ENCODE results near the gene CAPN12. TPM values are rescaled to one million over a fixed set of nuclear protein-coding genes. Genes with fewer than 3 reads are reported as not detected.

The CAPN12 gene
- total RNA-seq, 2 experiments from 2014 or later, result 1.2 to 2.6 TPM

DNA sequence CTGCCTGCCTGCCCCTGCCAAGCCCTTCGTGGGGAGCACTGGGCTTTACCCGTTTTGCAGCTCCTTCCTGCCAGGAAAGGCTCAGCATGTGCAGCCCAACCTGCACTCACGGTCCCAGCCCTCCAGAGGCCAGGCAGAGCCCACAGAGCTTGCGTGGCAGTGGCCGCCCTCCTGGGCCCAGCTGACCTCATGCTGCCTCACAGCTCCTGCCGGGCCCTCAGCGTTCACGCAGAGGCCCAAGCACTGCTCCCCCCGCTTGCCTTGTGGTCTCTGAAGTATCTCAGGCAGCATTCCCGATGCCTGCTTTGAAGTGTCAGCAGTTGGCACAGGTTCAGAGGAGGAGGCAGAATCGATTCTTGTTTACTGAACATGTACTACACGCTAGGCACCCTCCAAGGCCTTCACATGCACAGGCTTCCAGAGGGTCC lies 32.5 kb downstream of the CAPN12 start:
- Histone ChIP-seq H3K36me3 (ENCODE audit: insufficient read depth, low read length) (peaks cover 58% of the 10 kb centered on the region), H3K27ac (ENCODE audit: low read depth, low read length, poor library complexity, severe bottlenecking) (no peak overlapping the region), H3K4me3 (ENCODE audit: low read depth, low read length, poor library complexity, severe bottlenecking) (no peak overlapping the region), H3K79me2 (ENCODE audit: insufficient read depth, low read depth, low read length) (no peaks in the 10 kb centered on the region), H2AFZ (ENCODE audit: low read length) (no peak overlapping the region), H3K9me3 (ENCODE audit: low read length) (no peaks in the 10 kb centered on the region), H3K4me2 (ENCODE audit: low read length) (no peak overlapping the region), H4K20me1 (ENCODE audit: insufficient read depth, low read length) (no peaks in the 10 kb centered on the region), H3K9me2 (ENCODE audit: insufficient read depth, low read length) (no peaks in the 10 kb centered on the region), H3K4me1 (ENCODE audit: insufficient read depth, low read length, poor library complexity, severe bottlenecking) (no peaks in the 10 kb centered on the region)
- CTCF ChIA-PET (ENCODE audit: unreplicated experiment), result no interaction called here
- POLR2A ChIA-PET, result interaction anchor here (0.5 kb wide), 1 partner anchor 90 kb away, joined by 5 read pairs; no protein-coding TSS in a partner anchor
- DNase-seq (ENCODE audit: low spot score), result no peak
- no TSS peak for BruUV-seq (replicated peaks)
- TF ChIP-seq EZH2phosphoT487 (IDR thresholded peaks at IDR 0.05; ENCODE audit: borderline replicate concordance, low read depth, low read length), result no peak
- TF ChIP-seq, protein P1, sequence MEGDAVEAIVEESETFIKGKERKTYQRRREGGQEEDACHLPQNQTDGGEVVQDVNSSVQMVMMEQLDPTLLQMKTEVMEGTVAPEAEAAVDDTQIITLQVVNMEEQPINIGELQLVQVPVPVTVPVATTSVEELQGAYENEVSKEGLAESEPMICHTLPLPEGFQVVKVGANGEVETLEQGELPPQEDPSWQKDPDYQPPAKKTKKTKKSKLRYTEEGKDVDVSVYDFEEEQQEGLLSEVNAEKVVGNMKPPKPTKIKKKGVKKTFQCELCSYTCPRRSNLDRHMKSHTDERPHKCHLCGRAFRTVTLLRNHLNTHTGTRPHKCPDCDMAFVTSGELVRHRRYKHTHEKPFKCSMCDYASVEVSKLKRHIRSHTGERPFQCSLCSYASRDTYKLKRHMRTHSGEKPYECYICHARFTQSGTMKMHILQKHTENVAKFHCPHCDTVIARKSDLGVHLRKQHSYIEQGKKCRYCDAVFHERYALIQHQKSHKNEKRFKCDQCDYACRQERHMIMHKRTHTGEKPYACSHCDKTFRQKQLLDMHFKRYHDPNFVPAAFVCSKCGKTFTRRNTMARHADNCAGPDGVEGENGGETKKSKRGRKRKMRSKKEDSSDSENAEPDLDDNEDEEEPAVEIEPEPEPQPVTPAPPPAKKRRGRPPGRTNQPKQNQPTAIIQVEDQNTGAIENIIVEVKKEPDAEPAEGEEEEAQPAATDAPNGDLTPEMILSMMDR (conservative IDR thresholded peaks at IDR 0.05; ENCODE audit: low read length), result no peak
- intact Hi-C loops (cut with micrococcal nuclease; ENCODE audit: unreplicated experiment), result no loop called here

- CTCF ChIA-PET (ENCODE audit: unreplicated experiment), result no interaction called here
- Histone ChIP-seq H3K79me2 (ENCODE audit: insufficient read depth, low read depth, low read length) (no peaks in the 10 kb centered on the region), H3K27ac (ENCODE audit: low read depth, low read length, poor library complexity, severe bottlenecking) (no peak overlapping the region), H4K20me1 (ENCODE audit: insufficient read depth, low read length) (no peaks in the 10 kb centered on the region), H3K36me3 (ENCODE audit: insufficient read depth, low read length) (peaks cover 57% of the 10 kb centered on the region), H3K9me2 (ENCODE audit: insufficient read depth, low read length) (no peaks in the 10 kb centered on the region), H3K4me2 (ENCODE audit: low read length) (no peak overlapping the region), H2AFZ (ENCODE audit: low read length) (no peak overlapping the region), H3K4me1 (ENCODE audit: insufficient read depth, low read length, poor library complexity, severe bottlenecking) (no peaks in the 10 kb centered on the region), H3K9me3 (ENCODE audit: low read length) (no peaks in the 10 kb centered on the region), H3K4me3 (ENCODE audit: low read depth, low read length, poor library complexity, severe bottlenecking) (no peak overlapping the region)
- intact Hi-C loops (cut with micrococcal nuclease; ENCODE audit: unreplicated experiment), result no loop called here
- POLR2A ChIA-PET, result interaction anchor here (0.5 to 1.0 kb wide), 2 partner anchors 12 to 90 kb away, joined by 3 to 5 read pairs; no protein-coding TSS in a partner anchor
- TF ChIP-seq, protein P1 (conservative IDR thresholded peaks at IDR 0.05; ENCODE audit: low read length), result no peak
- no peak for DNase-seq (ENCODE audit: low spot score)
- BruUV-seq (replicated peaks), result no TSS peak
Observed at GRCh38 chr19:38710928-38711725, 33.1 kb downstream of the CAPN12 start.

GRCh38 chr19:38710416-38710702 lies 33.9 kb downstream of the CAPN12 start:
- intact Hi-C loops (cut with micrococcal nuclease; ENCODE audit: unreplicated experiment), result no loop called here
- ChIA-PET CTCF (ENCODE audit: unreplicated experiment) (no interaction called here), POLR2A (interaction anchor here (1.0 kb wide), 1 partner anchor 11 kb away, joined by 3 read pairs; no protein-coding TSS in a partner anchor)
- Histone ChIP-seq H4K20me1 (ENCODE audit: insufficient read depth, low read length) (no peaks in the 10 kb centered on the region), H3K9me3 (ENCODE audit: low read length) (no peaks in the 10 kb centered on the region), H2AFZ (ENCODE audit: low read length) (no peak overlapping the region), H3K4me3 (ENCODE audit: low read depth, low read length, poor library complexity, severe bottlenecking) (no peak overlapping the region), H3K9me2 (ENCODE audit: insufficient read depth, low read length) (no peaks in the 10 kb centered on the region), H3K4me2 (ENCODE audit: low read length) (no peak overlapping the region), H3K79me2 (ENCODE audit: insufficient read depth, low read depth, low read length) (no peaks in the 10 kb centered on the region), H3K27ac (ENCODE audit: low read depth, low read length, poor library complexity, severe bottlenecking) (no peak overlapping the region), H3K4me1 (ENCODE audit: insufficient read depth, low read length, poor library complexity, severe bottlenecking) (no peaks in the 10 kb centered on the region), H3K36me3 (ENCODE audit: insufficient read depth, low read length) (peaks cover 59% of the 10 kb centered on the region)
- BruUV-seq (replicated peaks), result no TSS peak
- DNase-seq (ENCODE audit: low spot score), result no peak
- TF ChIP-seq EZH2phosphoT487 (IDR thresholded peaks at IDR 0.05; ENCODE audit: borderline replicate concordance, low read depth, low read length), result no peak
- TF ChIP-seq, protein P1 (conservative IDR thresholded peaks at IDR 0.05; ENCODE audit: low read length), result no peak
